22Rv1 (cell line): Measurements from ENCODE around the gene SLFNL1.

Source experiments
- ZFX ChIP-seq: fragments of 450-650 bp; IDR thresholded peaks from 2 replicates; pipeline ENCODE4 v1.6.1; 2017; ENCODE audit warnings: antibody characterized with exemption, borderline replicate concordance
- TF ChIP-seq, protein P1 (sequence below): fragments of 450-650 bp; IDR thresholded peaks from 2 replicates; pipeline ENCODE4 v1.5.1; 2017; ENCODE audit warnings: mild to moderate bottlenecking

DNA sequence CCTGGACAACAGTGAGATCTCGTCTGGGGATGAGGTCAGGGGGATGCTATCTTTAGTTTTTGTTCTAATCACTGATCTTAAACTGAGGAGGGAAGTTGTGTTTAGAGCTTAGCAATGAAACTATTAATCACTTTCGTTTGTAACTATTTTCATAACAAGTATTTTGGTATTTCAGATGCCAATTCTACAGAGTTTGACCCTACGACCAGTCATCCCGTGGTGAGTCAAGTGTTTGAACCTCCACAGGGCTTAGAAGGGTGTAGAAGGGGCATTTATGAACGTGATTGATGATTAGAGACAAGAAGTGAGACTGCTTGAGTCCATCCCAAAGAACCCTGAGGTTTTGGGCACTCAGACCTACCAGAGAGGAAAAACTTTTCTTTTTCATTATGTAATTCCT, 15.6 kb downstream of the SLFNL1 start:
- TF ChIP-seq, protein P1, sequence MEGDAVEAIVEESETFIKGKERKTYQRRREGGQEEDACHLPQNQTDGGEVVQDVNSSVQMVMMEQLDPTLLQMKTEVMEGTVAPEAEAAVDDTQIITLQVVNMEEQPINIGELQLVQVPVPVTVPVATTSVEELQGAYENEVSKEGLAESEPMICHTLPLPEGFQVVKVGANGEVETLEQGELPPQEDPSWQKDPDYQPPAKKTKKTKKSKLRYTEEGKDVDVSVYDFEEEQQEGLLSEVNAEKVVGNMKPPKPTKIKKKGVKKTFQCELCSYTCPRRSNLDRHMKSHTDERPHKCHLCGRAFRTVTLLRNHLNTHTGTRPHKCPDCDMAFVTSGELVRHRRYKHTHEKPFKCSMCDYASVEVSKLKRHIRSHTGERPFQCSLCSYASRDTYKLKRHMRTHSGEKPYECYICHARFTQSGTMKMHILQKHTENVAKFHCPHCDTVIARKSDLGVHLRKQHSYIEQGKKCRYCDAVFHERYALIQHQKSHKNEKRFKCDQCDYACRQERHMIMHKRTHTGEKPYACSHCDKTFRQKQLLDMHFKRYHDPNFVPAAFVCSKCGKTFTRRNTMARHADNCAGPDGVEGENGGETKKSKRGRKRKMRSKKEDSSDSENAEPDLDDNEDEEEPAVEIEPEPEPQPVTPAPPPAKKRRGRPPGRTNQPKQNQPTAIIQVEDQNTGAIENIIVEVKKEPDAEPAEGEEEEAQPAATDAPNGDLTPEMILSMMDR: no peak
- TF ChIP-seq ZFX: no peak
